Heart left ventricle (tissue), 16 donors: ENCODE data around the gene FAT4. TPM values are rescaled to one million over a fixed set of nuclear protein-coding genes. Genes with fewer than 3 reads are reported as not detected.
A peak's percentile ranks its signal among the peaks of the same experiment; 100 is the strongest.

Experiments used
- ATAC-seq, 4 donors: fragments of 200-7000 bp; cut with Tn5 transposase; one replicate each; pipeline ENCODE4 v1.9.1; 2020 to 2022; ENCODE audit warnings: moderate library complexity in 4 of 4, mild to moderate bottlenecking in 3 of 4, moderate number of reproducible peaks in 1 of 4
- DNase-seq, 5 donors: peaks; one replicate each; pipeline ENCODE4 v3.0.0-alpha.2; 2020
- H3K27ac ChIP-seq, 12 donors: fragments of 200-600 bp; sonication (generic) in 4 of 12; one replicate each; pipeline versions ENCODE4 v1.5.0 to v1.8.0; 2016 to 2022; ENCODE audit warnings: mild to moderate bottlenecking in 2 of 12
- H3K27me3 ChIP-seq, 9 donors: fragments of 200-600 bp; sonication (generic) in 2 of 9; one replicate each; pipeline versions ENCODE4 v1.5.1 to v1.8.0; 2016 to 2022; ENCODE audit warnings: mild to moderate bottlenecking in 3 of 9
- H3K36me3 ChIP-seq, 9 donors: fragments of 200-600 bp; sonication (generic) in 2 of 9; one replicate each; pipeline versions ENCODE4 v1.5.0 to v1.8.0; 2018 to 2022; ENCODE audit warnings: mild to moderate bottlenecking in 2 of 9
- H3K4me1 ChIP-seq, 12 donors: fragments of 200-600 bp; sonication (generic) in 4 of 12; one replicate each; pipeline versions ENCODE4 v1.5.0 to v1.8.0; 2016 to 2022; ENCODE audit warnings: mild to moderate bottlenecking in 3 of 12
- H3K4me3 ChIP-seq, 12 donors: fragments of 200-600 bp; sonication (generic) in 4 of 12; one replicate each; pipeline versions ENCODE4 v1.5.0 to v1.8.0; 2017 to 2022; ENCODE audit warnings: mild to moderate bottlenecking in 9 of 12, moderate library complexity in 4 of 12
- H3K9me3 ChIP-seq, 12 donors: fragments of 200-600 bp; sonication (generic) in 4 of 12; one replicate each; pipeline versions ENCODE4 v1.5.0 to v1.8.0; 2016 to 2022; ENCODE audit warnings: mild to moderate bottlenecking in 1 of 12
- CTCF ChIP-seq, 12 donors: fragments of 200-600 bp; sonication (generic) in 4 of 12; IDR thresholded peaks; one replicate each; pipeline versions ENCODE4 v1.5.0 to v1.8.0; 2018 to 2022; ENCODE audit warnings: antibody characterized with exemption in 12 of 12, mild to moderate bottlenecking in 5 of 12
- POLR2A ChIP-seq, 2 donors: fragments of 450-650 bp; IDR thresholded peaks; one replicate each; pipeline ENCODE4 v1.6.1; 2017; ENCODE audit warnings: antibody characterized with exemption in 2 of 2, mild to moderate bottlenecking in 2 of 2, moderate library complexity in 2 of 2
- WGBS, 4 donors: extraction: QIAGEN DNeasy Blood & Tissue Kit in 2 of 4; methylation state at CpG; one replicate each; pipeline versions ENCODE4 v1.1.5 to v1.1.7; 2013 to 2018; 5-methylcytosine and 5-hydroxymethylcytosine counted together
- intact Hi-C, 10 donors: fragments of 100-400 bp; cut with DNase I; formaldehyde crosslinking; loops; one replicate each; pipeline versions ENCODE4 v1.11.1 to v1.14.2; 2022
- polyA plus RNA-seq, 2 donors: library from polyadenylated mRNA; stranded (reverse); fragments of 200-250 nt; gene quantifications; one replicate each; pipeline ENCODE4 v1.2.3, GENCODE V29; 2013
- total RNA-seq, 9 donors: library from RNA; depleted of rRNA in 2 of 9; stranded (reverse); fragments of >200 nt in 2 of 9; fragmentation: NEBNext Ultra II Directional in 3 of 9; extraction: Animal tissue kit (Norgen Biotek cat#: 25700) in 3 of 9; gene quantifications; one replicate each; pipeline versions ENCODE4 v1.1.0 to v1.2.4, GENCODE V29; 2016 to 2023
- donor health status: ischemic (EF 13 %, LVEDD 7.1; RV severe dilation, severe dysfunction).
- donor health status: healthy with polysubstance abuse.
- donor health status: DM: no; HTN: yes; CAD: no.
- donor health status: DM: no; HTN: no; CAD: no.
- donor health status: ischemic (EF 25% LVEDD 6.9; RV normal size, moderate dysfunction).
- donor health status: ischemic (EF 25% LVEDD 5.7; RV mildly dilated, moderate dysfunction).
- donor health status: healthy.
- donor health status: DM: yes; HTN: yes; CAD: no.
- donor health status: ischemic (EF 35%, LVEDD 5.7; RV mildly dilated, moderate dysfunction).
- donor health status: nonischemic (EF 11% LVEDD 7.7; RV severe dilation, severe dysfunction).
- donor health status: DM: yes; HTN: yes; CAD: no.
- donor health status: PGD.
- donor health status: ischemic (EF 29% LVEDD 5.4; RV normal size, mild dysfunction).
- donor health status: nonischemic (EF 23%, LVEDD 6.1; RV moderate dilation, normal function).

FAT4 gene
- total and polyA plus RNA-seq, 11 donors = 1.3 to 16.3 (median 10.1) TPM

GRCh38 chr4:125316401-125316790 is 1.6 kb downstream of the FAT4 start:
- intact Hi-C loops = loop anchor here (2.0 to 10.0 kb wide), 13 partner anchors 74 to 1288 kb away; no protein-coding TSS in a partner anchor
- peak overlapping the region in 11 of 12 donors; percentile 87 to 96 (median 92) for H3K27ac ChIP-seq
- TF ChIP-seq CTCF (IDR thresholded peaks at IDR 0.05) (no peak), POLR2A (IDR thresholded peaks at IDR 0.05) (no peak)
- 1% methylated on average over 17 to 25 of the region's 25 CpGs; no CpG with 5 or more reads in 1 of the 4 donors for WGBS, 4 donors
- H3K36me3 ChIP-seq = peaks cover 0 to 8% (median 0%) of the 10 kb centered on the region in 9 donors
- H3K9me3 ChIP-seq = no peaks in the 10 kb centered on the region
- ATAC-seq (peak in 3 of 4 donors; percentile 1 to 4 (median 3)), DNase-seq (peak; percentile 33 to 70 (median 47))
- H3K27me3 ChIP-seq = peaks cover 0 to 35% (median 0%) of the 10 kb centered on the region in 9 donors
- peak overlapping the region; percentile 67 to 97 (median 82) for H3K4me3 ChIP-seq
- peaks cover 0 to 46% (median 33%) of the 10 kb centered on the region in 12 donors for H3K4me1 ChIP-seq

- Histone ChIP-seq H3K27ac (peak overlapping the region in 11 of 12 donors; percentile 87 to 96 (median 92)), H3K36me3 (peaks cover 0 to 8% (median 0%) of the 10 kb centered on the region in 9 donors), H3K9me3 (no peaks in the 10 kb centered on the region), H3K27me3 (peaks cover 0 to 35% (median 0%) of the 10 kb centered on the region in 9 donors), H3K4me1 (peaks cover 0 to 51% (median 39%) of the 10 kb centered on the region in 12 donors), H3K4me3 (peak overlapping the region; percentile 67 to 97 (median 82))
- intact Hi-C loops = loop anchor here (2.0 to 10.0 kb wide), 13 partner anchors 74 to 1288 kb away; no protein-coding TSS in a partner anchor
- DNase-seq (peak; percentile 36 to 73 (median 53)), ATAC-seq (peak in 3 of 4 donors; percentile 1 to 11 (median 2))
- 0 to 1% (median 1%) methylated on average over 3 to 66 of the region's 66 CpGs for WGBS, 4 donors
- no peak for TF ChIP-seq POLR2A (IDR thresholded peaks at IDR 0.05)
- TF ChIP-seq CTCF (IDR thresholded peaks at IDR 0.05) = peak in 6 of 12 donors; percentile 10 to 46 (median 20)
These were observed 2.2 kb downstream of the FAT4 start for GRCh38 chr4:125316791-125317524.

GRCh38 chr4:125317525-125317877 is 2.7 kb downstream of the FAT4 start:
- intact Hi-C loops = loop anchor here (2.0 to 10.0 kb wide), 13 partner anchors 73 to 1287 kb away; no protein-coding TSS in a partner anchor

More at GRCh38 chr4:125317525-125317877, 2.7 kb downstream of the FAT4 start:
- Histone ChIP-seq H3K9me3 (no peaks in the 10 kb centered on the region), H3K36me3 (peaks cover 0 to 8% (median 0%) of the 10 kb centered on the region in 9 donors), H3K27ac (peak overlapping the region in 11 of 12 donors; percentile 58 to 96 (median 92)), H3K4me1 (peaks cover 2 to 57% (median 44%) of the 10 kb centered on the region in 12 donors), H3K27me3 (peaks cover 0 to 35% (median 0%) of the 10 kb centered on the region in 9 donors), H3K4me3 (peak overlapping the region; percentile 67 to 97 (median 82))
- WGBS, 4 donors = 4 to 13% (median 6%) methylated on average over 10 to 23 of the region's 23 CpGs
- ATAC-seq = no peak
- no peak for TF ChIP-seq POLR2A (IDR thresholded peaks at IDR 0.05)
- peak in 11 of 12 donors; percentile 28 to 62 (median 39) for TF ChIP-seq CTCF (IDR thresholded peaks at IDR 0.05)
- DNase-seq = peak; percentile 35 to 66 (median 44)
